Measurements from ENCODE around the gene TMEM214.

TMEM214 gene

GRCh38 chr2:27009716-27010115 is 23.0 kb upstream of the TMEM214 start:
- Histone ChIP-seq H3K27ac (ENCODE audit: insufficient read depth, low read depth, low read length, poor library complexity, severe bottlenecking) (no peak overlapping the region), H3K4me1 (ENCODE audit: control insufficient read depth, insufficient read depth, low read length) (no peaks in the 10 kb centered on the region), H3K4me3 (ENCODE audit: insufficient read depth, low read depth, low read length) (no peak overlapping the region), H3K9me3 (ENCODE audit: control insufficient read depth, low read length) (no peaks in the 10 kb centered on the region), H3K36me3 (ENCODE audit: control insufficient read depth, insufficient read depth, low read length) (peaks cover 7% of the 10 kb centered on the region), H3K27me3 (ENCODE audit: control insufficient read depth, insufficient read depth, low read length, poor library complexity, severe bottlenecking) (no peaks in the 10 kb centered on the region)
- WGBS, 2 experiments, result 83 to 98% methylated on average over 2 of the region's 2 CpGs

DNA sequence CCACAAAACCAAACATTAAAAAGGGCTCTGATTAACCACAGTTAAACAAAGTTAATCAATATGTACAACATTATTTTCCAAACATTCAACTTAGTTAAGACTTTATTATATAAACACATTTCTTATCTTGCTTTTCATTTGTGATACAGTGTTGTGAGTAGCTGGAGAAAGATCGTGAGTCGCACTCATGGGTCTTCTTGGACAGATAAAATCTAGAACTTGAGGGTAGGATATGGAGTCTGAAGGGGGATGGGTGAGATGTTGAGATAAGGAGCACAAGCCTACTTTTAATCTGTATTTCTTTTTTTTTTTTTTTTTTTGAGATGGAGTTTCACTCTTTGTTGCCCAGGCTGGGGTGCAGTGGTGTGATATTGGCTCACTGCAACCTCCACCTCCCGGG is 22.6 kb upstream of the TMEM214 start:
- no peak overlapping the region for H3K27ac ChIP-seq (ENCODE audit: insufficient read depth, low read depth, low read length, poor library complexity, severe bottlenecking)
- peaks cover 7% of the 10 kb centered on the region for H3K36me3 ChIP-seq (ENCODE audit: control insufficient read depth, insufficient read depth, low read length)
- no peaks in the 10 kb centered on the region for H3K9me3 ChIP-seq (ENCODE audit: control insufficient read depth, low read length)
- WGBS, 2 experiments, result 97% methylated on average over 3 of the region's 3 CpGs
- H3K4me1 ChIP-seq (ENCODE audit: control insufficient read depth, insufficient read depth, low read length), result no peaks in the 10 kb centered on the region
- H3K4me3 ChIP-seq (ENCODE audit: insufficient read depth, low read depth, low read length), result no peak overlapping the region
- no peaks in the 10 kb centered on the region for H3K27me3 ChIP-seq (ENCODE audit: control insufficient read depth, insufficient read depth, low read length, poor library complexity, severe bottlenecking)

- Histone ChIP-seq H3K4me1 (ENCODE audit: control insufficient read depth, insufficient read depth, low read length) (peaks cover 3% of the 10 kb centered on the region), H3K27ac (ENCODE audit: insufficient read depth, low read depth, low read length, poor library complexity, severe bottlenecking) (no peak overlapping the region), H3K27me3 (ENCODE audit: control insufficient read depth, insufficient read depth, low read length, poor library complexity, severe bottlenecking) (no peaks in the 10 kb centered on the region), H3K4me3 (ENCODE audit: insufficient read depth, low read depth, low read length) (no peak overlapping the region), H3K9me3 (ENCODE audit: control insufficient read depth, low read length) (no peaks in the 10 kb centered on the region), H3K36me3 (ENCODE audit: control insufficient read depth, insufficient read depth, low read length) (peaks cover 7% of the 10 kb centered on the region)
- WGBS, 2 experiments, result 95 to 96% methylated on average over 4 of the region's 4 CpGs
These were observed 19.0 kb upstream of the TMEM214 start for GRCh38 chr2:27013738-27014137.

DNA sequence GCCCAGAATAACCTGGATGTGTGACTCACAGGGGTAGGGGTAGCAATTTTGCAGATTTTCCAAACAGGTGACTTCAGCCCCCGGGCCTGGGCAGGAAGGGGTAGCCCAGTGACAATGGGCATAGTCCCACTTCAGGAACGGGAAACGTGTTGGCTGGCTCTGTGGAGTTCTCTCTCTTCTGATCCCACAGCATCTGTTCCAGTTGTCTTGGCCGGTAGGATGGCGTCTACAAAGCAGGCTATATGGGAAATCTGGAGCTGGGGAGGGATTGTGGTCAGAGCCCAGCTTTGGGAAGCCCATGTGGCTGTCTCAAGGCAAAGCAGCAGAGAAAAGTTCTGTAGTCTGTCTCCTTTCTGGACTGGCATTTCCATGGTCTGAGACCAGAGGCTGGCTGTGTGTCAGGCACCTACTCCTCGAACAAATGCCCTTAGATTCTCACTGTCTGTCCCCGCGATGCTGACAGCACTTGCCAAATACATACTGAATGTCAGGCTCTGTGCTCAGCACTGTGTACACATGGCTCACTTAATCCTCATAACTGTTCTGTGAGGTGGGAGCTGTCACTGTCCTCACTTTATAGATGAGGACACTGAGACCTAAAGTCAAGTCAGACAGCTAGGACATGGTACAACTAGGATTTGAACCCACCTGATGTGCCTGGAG is 17.9 kb upstream of the TMEM214 start:
- no peaks in the 10 kb centered on the region for H3K27me3 ChIP-seq (ENCODE audit: control insufficient read depth, insufficient read depth, low read length, poor library complexity, severe bottlenecking)
- H3K4me3 ChIP-seq (ENCODE audit: insufficient read depth, low read depth, low read length), result no peak overlapping the region
- H3K36me3 ChIP-seq (ENCODE audit: control insufficient read depth, insufficient read depth, low read length), result peaks cover 7% of the 10 kb centered on the region
- H3K4me1 ChIP-seq (ENCODE audit: control insufficient read depth, insufficient read depth, low read length), result peaks cover 3% of the 10 kb centered on the region
- no peaks in the 10 kb centered on the region for H3K9me3 ChIP-seq (ENCODE audit: control insufficient read depth, low read length)
- WGBS, 2 experiments, result 87 to 92% methylated on average over 8 of the region's 8 CpGs
- no peak overlapping the region for H3K27ac ChIP-seq (ENCODE audit: insufficient read depth, low read depth, low read length, poor library complexity, severe bottlenecking)

DNA sequence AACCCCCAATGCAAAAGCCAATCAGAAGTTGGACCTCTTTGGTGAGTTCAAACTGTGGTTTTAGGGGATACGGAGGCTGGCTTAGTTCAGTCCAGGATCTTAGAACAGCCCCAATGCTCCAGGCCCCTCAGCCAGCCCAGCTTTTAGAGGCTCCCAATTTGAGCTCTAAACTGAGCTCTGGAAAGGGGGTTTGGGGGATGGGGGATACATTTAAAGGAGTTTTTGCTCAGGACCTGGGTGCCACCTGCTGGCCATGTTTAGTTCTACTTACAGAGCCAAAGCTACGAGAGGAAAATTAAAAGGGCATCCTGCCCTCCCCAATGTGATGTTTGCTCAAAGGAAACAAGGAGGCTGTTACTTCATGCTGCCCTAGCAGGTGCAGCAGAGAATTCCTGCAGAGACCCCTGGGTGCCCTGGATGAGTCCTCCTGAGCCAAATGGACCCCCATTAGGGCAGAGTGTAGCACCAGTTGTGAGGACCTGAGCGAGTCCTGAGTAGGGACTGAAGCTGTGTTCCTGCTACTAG is 15.9 kb upstream of the TMEM214 start:
- Histone ChIP-seq H3K4me3 (ENCODE audit: insufficient read depth, low read depth, low read length) (no peak overlapping the region), H3K4me1 (ENCODE audit: control insufficient read depth, insufficient read depth, low read length) (peaks cover 6% of the 10 kb centered on the region), H3K27me3 (ENCODE audit: control insufficient read depth, insufficient read depth, low read length, poor library complexity, severe bottlenecking) (no peaks in the 10 kb centered on the region), H3K27ac (ENCODE audit: insufficient read depth, low read depth, low read length, poor library complexity, severe bottlenecking) (no peak overlapping the region), H3K36me3 (ENCODE audit: control insufficient read depth, insufficient read depth, low read length) (peaks cover 7% of the 10 kb centered on the region), H3K9me3 (ENCODE audit: control insufficient read depth, low read length) (no peaks in the 10 kb centered on the region)
- WGBS, 2 experiments, result 60 to 62% methylated on average over 3 of the region's 3 CpGs

GRCh38 chr2:27018142-27018541 is 14.6 kb upstream of the TMEM214 start:
- peaks cover 7% of the 10 kb centered on the region for H3K36me3 ChIP-seq (ENCODE audit: control insufficient read depth, insufficient read depth, low read length)
- no peaks in the 10 kb centered on the region for H3K27me3 ChIP-seq (ENCODE audit: control insufficient read depth, insufficient read depth, low read length, poor library complexity, severe bottlenecking)
- WGBS, 2 experiments, result 89 to 94% methylated on average over 3 of the region's 3 CpGs
- no peak overlapping the region for H3K27ac ChIP-seq (ENCODE audit: insufficient read depth, low read depth, low read length, poor library complexity, severe bottlenecking)
- H3K9me3 ChIP-seq (ENCODE audit: control insufficient read depth, low read length), result no peaks in the 10 kb centered on the region
- H3K4me1 ChIP-seq (ENCODE audit: control insufficient read depth, insufficient read depth, low read length), result peaks cover 6% of the 10 kb centered on the region
- no peak overlapping the region for H3K4me3 ChIP-seq (ENCODE audit: insufficient read depth, low read depth, low read length)

DNA sequence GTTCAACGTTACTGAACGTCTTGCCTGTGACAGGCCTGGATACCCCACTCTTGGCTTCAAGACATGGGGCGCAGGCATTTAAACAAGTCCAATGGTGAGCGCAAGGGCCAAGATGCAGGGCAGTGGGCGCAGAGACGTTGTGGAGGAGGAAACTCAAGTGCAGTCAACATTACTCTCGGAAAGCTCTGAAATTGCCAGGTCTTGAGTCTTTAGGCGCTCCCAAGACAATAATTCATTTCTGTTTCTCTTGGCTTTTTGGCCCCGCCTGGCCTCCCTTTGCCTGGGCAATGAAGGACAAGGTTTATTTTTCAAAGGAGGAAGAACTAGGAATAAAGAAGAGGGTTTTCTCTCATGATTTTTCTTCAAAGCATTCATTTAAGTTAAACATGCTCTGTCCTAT is 13.3 kb upstream of the TMEM214 start:
- Histone ChIP-seq H3K36me3 (ENCODE audit: control insufficient read depth, insufficient read depth, low read length) (peaks cover 5% of the 10 kb centered on the region), H3K4me1 (ENCODE audit: control insufficient read depth, insufficient read depth, low read length) (peaks cover 6% of the 10 kb centered on the region), H3K9me3 (ENCODE audit: control insufficient read depth, low read length) (no peaks in the 10 kb centered on the region), H3K27me3 (ENCODE audit: control insufficient read depth, insufficient read depth, low read length, poor library complexity, severe bottlenecking) (no peaks in the 10 kb centered on the region), H3K27ac (ENCODE audit: insufficient read depth, low read depth, low read length, poor library complexity, severe bottlenecking) (no peak overlapping the region), H3K4me3 (ENCODE audit: insufficient read depth, low read depth, low read length) (no peak overlapping the region)
- WGBS, 2 experiments, result 94 to 97% methylated on average over 9 of the region's 9 CpGs

GRCh38 chr2:27019931-27020855 is 12.6 kb upstream of the TMEM214 start:
- Histone ChIP-seq H3K4me1 (ENCODE audit: control insufficient read depth, insufficient read depth, low read length) (peaks cover 6% of the 10 kb centered on the region), H3K27me3 (ENCODE audit: control insufficient read depth, insufficient read depth, low read length, poor library complexity, severe bottlenecking) (no peaks in the 10 kb centered on the region), H3K4me3 (ENCODE audit: insufficient read depth, low read depth, low read length) (no peak overlapping the region), H3K27ac (ENCODE audit: insufficient read depth, low read depth, low read length, poor library complexity, severe bottlenecking) (no peak overlapping the region), H3K36me3 (ENCODE audit: control insufficient read depth, insufficient read depth, low read length) (peaks cover 5% of the 10 kb centered on the region), H3K9me3 (ENCODE audit: control insufficient read depth, low read length) (no peaks in the 10 kb centered on the region)
- WGBS, 2 experiments, result 94% methylated on average over 9 of the region's 9 CpGs

DNA sequence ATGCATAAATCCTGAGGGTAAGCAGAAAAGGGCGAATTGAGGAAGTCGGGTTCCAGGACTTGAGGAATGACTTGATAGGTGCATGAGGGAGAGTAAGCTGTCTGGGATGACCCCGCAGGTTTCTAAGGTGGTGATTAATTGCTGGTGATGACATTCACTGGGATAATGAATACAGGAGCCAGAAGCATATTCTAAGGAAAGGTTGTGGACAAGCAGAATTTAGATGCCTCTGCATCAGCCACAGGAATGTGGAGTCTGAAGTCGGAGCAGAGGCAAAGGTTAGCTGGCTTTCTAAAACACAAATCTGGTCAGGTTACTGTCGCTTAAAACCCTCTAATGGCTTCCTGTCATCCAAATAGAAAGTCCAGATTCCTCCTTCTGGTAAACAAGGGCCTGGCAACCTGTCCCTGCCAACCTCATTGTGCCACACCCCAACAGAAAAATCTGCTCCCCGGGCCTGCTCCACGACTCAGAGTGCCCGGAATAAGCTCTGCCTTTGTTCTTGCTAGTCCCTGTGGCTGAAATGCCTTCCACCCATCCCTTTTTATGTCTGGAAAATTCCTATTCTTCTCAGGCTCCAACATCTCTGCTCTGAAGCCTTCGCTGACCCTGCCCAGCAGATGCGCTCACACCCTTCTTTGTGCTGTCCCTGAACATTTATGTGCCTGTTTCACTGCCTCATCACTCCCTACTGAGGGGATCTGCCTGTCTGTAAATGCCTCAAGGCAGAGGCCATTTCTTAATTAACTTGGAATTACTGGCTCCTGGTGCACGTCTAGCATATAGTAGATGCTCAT is 11.3 kb upstream of the TMEM214 start:
- Histone ChIP-seq H3K4me3 (ENCODE audit: insufficient read depth, low read depth, low read length) (no peak overlapping the region), H3K36me3 (ENCODE audit: control insufficient read depth, insufficient read depth, low read length) (peaks cover 5% of the 10 kb centered on the region), H3K27ac (ENCODE audit: insufficient read depth, low read depth, low read length, poor library complexity, severe bottlenecking) (no peak overlapping the region), H3K9me3 (ENCODE audit: control insufficient read depth, low read length) (no peaks in the 10 kb centered on the region), H3K4me1 (ENCODE audit: control insufficient read depth, insufficient read depth, low read length) (peaks cover 6% of the 10 kb centered on the region), H3K27me3 (ENCODE audit: control insufficient read depth, insufficient read depth, low read length, poor library complexity, severe bottlenecking) (no peaks in the 10 kb centered on the region)
- 87 to 91% methylated on average over 11 of the region's 11 CpGs for WGBS, 2 experiments

DNA sequence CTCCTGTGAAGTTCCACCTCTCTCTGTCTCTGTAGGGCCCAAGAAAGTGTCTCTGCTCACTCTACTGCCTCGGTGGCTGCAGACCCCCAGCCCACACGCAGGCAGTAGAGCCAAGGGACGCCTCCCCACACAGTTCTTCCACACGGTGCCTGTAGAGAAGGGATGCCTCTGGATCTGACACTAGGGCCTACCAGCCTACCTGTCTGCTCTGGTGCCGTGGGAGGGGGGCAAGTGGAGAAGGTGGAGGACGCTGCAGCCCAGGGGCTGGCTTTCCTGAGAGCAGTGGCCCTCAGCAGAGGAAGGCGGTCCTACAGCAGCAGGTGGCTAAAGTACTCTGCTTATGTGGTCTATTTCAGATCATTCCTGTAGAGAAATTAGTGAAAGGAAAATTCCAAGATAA is 9.0 kb upstream of the TMEM214 start:
- WGBS, 2 experiments, result 92 to 93% methylated on average over 7 of the region's 7 CpGs
- H3K4me1 ChIP-seq (ENCODE audit: control insufficient read depth, insufficient read depth, low read length), result peaks cover 3% of the 10 kb centered on the region
- no peaks in the 10 kb centered on the region for H3K27me3 ChIP-seq (ENCODE audit: control insufficient read depth, insufficient read depth, low read length, poor library complexity, severe bottlenecking)
- H3K36me3 ChIP-seq (ENCODE audit: control insufficient read depth, insufficient read depth, low read length), result peaks cover 5% of the 10 kb centered on the region
- H3K4me3 ChIP-seq (ENCODE audit: insufficient read depth, low read depth, low read length), result no peak overlapping the region
- no peak overlapping the region for H3K27ac ChIP-seq (ENCODE audit: insufficient read depth, low read depth, low read length, poor library complexity, severe bottlenecking)
- no peaks in the 10 kb centered on the region for H3K9me3 ChIP-seq (ENCODE audit: control insufficient read depth, low read length)
